SK-N-SH (cell line): ENCODE measurements around the gene HLA-A. TPM values are rescaled to one million over a fixed set of nuclear protein-coding genes. Genes with fewer than 3 reads are reported as not detected.

Source experiments
- CTCF ChIA-PET: fragments of 300-600, 350-600 bp; formaldehyde crosslinking; extraction: SDS; loops from one replicate; lab custom pipeline; 2021; lab: Yijun Ruan, JAX
- POLR2A ChIA-PET: fragments of 350-600 bp; sonication (Branson Sonifier 250); formaldehyde crosslinking; extraction: SDS; loops from one replicate; lab custom pipeline; 2020; ENCODE audit warnings: antibody characterized with exemption, inconsistent platforms; lab: Yijun Ruan, JAX
- DNase-seq: peaks from one replicate; pipeline ENCODE4 v3.0.0; 2012
- H2AFZ ChIP-seq: fragments of 200-600 bp; sonication (generic); 2 replicates; pipeline ENCODE4 v1.8.1; 2016; ENCODE audit warnings: antibody characterized with exemption, mild to moderate bottlenecking, low read depth
- H3F3A ChIP-seq: fragments of 200-600 bp; sonication (generic); replicated peaks from 2 replicates; pipeline ENCODE3; 2016; ENCODE audit warnings: antibody characterized with exemption, mild to moderate bottlenecking; ENCODE audit not compliant: insufficient read depth
- H3K27ac ChIP-seq, 2 experiments: fragments of 200-500 bp in 1 of 2; fragments of 200-600 bp in 1 of 2; sonication (Bioruptor generic) in 1 of 2; sonication (generic), shearing (Covaris generic) in 1 of 2; 2 replicates each; pipeline versions ENCODE4 v1.5.1 to v1.6.1; 2014 to 2016; ENCODE audit warnings: low read depth in 2 of 2, inconsistent platforms in 1 of 2, low read length in 1 of 2, mild to moderate bottlenecking in 1 of 2, mixed read lengths in 1 of 2
- H3K27me3 ChIP-seq: fragments of 200-600 bp; sonication (generic), shearing (Covaris generic); 2 replicates; pipeline ENCODE4 v1.6.1; 2016; ENCODE audit warnings: mixed run types; ENCODE audit not compliant: insufficient read depth
- H3K36me3 ChIP-seq, 2 experiments: fragments of 200-500 bp in 1 of 2; fragments of 200-600 bp in 1 of 2; sonication (Bioruptor generic) in 1 of 2; sonication (generic) in 1 of 2; replicated peaks in 1 of 2; 2 replicates each; pipeline versions ENCODE3 to v1.5.1; 2014 to 2016; ENCODE audit warnings: low read length in 1 of 2, mild to moderate bottlenecking in 1 of 2; ENCODE audit not compliant: insufficient read depth in 2 of 2, control insufficient read depth in 1 of 2
- H3K4me1 ChIP-seq, 2 experiments: fragments of 200-500 bp in 1 of 2; fragments of 200-600 bp in 1 of 2; sonication (Bioruptor generic) in 1 of 2; sonication (generic), shearing (Covaris generic) in 1 of 2; 2 replicates each; pipeline versions ENCODE4 v1.5.1 to v1.6.1; 2014 to 2016; ENCODE audit warnings: low read depth in 1 of 2, low read length in 1 of 2, mixed run types in 1 of 2; ENCODE audit not compliant: insufficient read depth in 2 of 2, control insufficient read depth in 1 of 2
- H3K4me2 ChIP-seq: fragments of 200-600 bp; sonication (generic), shearing (Covaris generic); 2 replicates; pipeline ENCODE4 v1.6.1; 2017; ENCODE audit warnings: mixed run types
- H3K4me3 ChIP-seq, 2 experiments: fragments of 200-500 bp in 1 of 2; fragments of 200-600 bp in 1 of 2; sonication (Bioruptor generic) in 1 of 2; sonication (generic), shearing (Covaris generic) in 1 of 2; 2 replicates each; pipeline versions ENCODE4 v1.5.1 to v1.8.1; 2014 to 2016; ENCODE audit warnings: low read depth in 2 of 2, inconsistent platforms in 1 of 2, low read length in 1 of 2, mild to moderate bottlenecking in 1 of 2, mixed read lengths in 1 of 2, moderate library complexity in 1 of 2
- H3K79me2 ChIP-seq: fragments of 200-600 bp; sonication (generic); 2 replicates; pipeline ENCODE4 v1.8.1; 2017; ENCODE audit warnings: mild to moderate bottlenecking; ENCODE audit not compliant: insufficient read depth
- H3K9ac ChIP-seq: fragments of 200-600 bp; sonication (generic); 2 replicates; pipeline ENCODE4 v1.6.1; 2017; ENCODE audit warnings: mixed run types
- H3K9me2 ChIP-seq: fragments of 200-600 bp; sonication (generic); 2 replicates; pipeline ENCODE4 v1.6.1; 2017; ENCODE audit warnings: mixed run types
- H3K9me3 ChIP-seq: fragments of 200-600 bp; sonication (generic); 2 replicates; pipeline ENCODE4 v1.6.1; 2017; ENCODE audit warnings: mixed run types, mild to moderate bottlenecking, moderate library complexity
- H4K20me1 ChIP-seq: fragments of 200-600 bp; sonication (generic); 2 replicates; pipeline ENCODE4 v1.6.1; 2017; ENCODE audit warnings: mild to moderate bottlenecking, mixed run types; ENCODE audit not compliant: insufficient read depth
- EP300 ChIP-seq, 2 experiments: IDR thresholded peaks; 2 replicates each; pipeline versions ENCODE4 v1.4.0 to v1.6.1; 2012; ENCODE audit warnings: borderline replicate concordance in 1 of 2, low read depth in 1 of 2, low read length in 1 of 2
- EZH2phosphoT487 ChIP-seq: fragments of 200-600 bp; sonication (generic); IDR thresholded peaks from 2 replicates; pipeline ENCODE4 v1.6.1; 2017; ENCODE audit warnings: low read depth, mixed run types, mild to moderate bottlenecking, antibody characterized with exemption, moderate library complexity, borderline replicate concordance
- FOSL2 ChIP-seq: IDR thresholded peaks from 2 replicates; pipeline ENCODE4 v1.4.0; 2012; ENCODE audit warnings: low read depth, mild to moderate bottlenecking, moderate library complexity, borderline replicate concordance
- GABPA ChIP-seq: IDR thresholded peaks from 2 replicates; pipeline ENCODE4 v1.4.0; 2012; ENCODE audit warnings: low read depth, mild to moderate bottlenecking
- GATA2 ChIP-seq: sonication (generic); formaldehyde crosslinking; IDR thresholded peaks from 2 replicates; pipeline ENCODE4 v1.5.0; 2020; ENCODE audit warnings: mild to moderate bottlenecking, missing genetic modification reagents
- IRF3 ChIP-seq: fragments of 150-350 bp; IDR thresholded peaks from 2 replicates; pipeline ENCODE4 v1.6.1; 2016; ENCODE audit warnings: mild to moderate bottlenecking, low read depth, low read length
- MXI1 ChIP-seq: IDR thresholded peaks from 2 replicates; pipeline ENCODE4 v1.6.1; 2012; ENCODE audit warnings: mild to moderate bottlenecking, low read depth, low read length, improper control_type of control experiment
- NFIC ChIP-seq: IDR thresholded peaks from 2 replicates; pipeline ENCODE4 v1.4.0; 2012; ENCODE audit warnings: borderline replicate concordance
- RAD21 ChIP-seq: IDR thresholded peaks from 2 replicates; pipeline ENCODE4 v1.6.1; 2012; ENCODE audit warnings: mild to moderate bottlenecking, low read length
- RCOR1 ChIP-seq: fragments of 150-350 bp; IDR thresholded peaks from 2 replicates; pipeline ENCODE4 v1.6.1; 2017; ENCODE audit warnings: antibody characterized with exemption, low read length
- SIN3A ChIP-seq: IDR thresholded peaks from 2 replicates; pipeline ENCODE4 v1.6.1; 2012; ENCODE audit warnings: low read depth, mild to moderate bottlenecking, low read length, moderate library complexity, borderline replicate concordance
- TCF12 ChIP-seq: IDR thresholded peaks from 2 replicates; pipeline ENCODE4 v1.4.0; 2012
- USF2 ChIP-seq: fragments of 150-350 bp; IDR thresholded peaks from 2 replicates; pipeline ENCODE4 v1.6.1; 2017; ENCODE audit warnings: antibody characterized with exemption, low read length, low read depth, borderline replicate concordance
- YY1 ChIP-seq: IDR thresholded peaks from 2 replicates; pipeline ENCODE4 v1.4.0; 2012; ENCODE audit warnings: low read depth, mild to moderate bottlenecking
- WGBS: methylation state at CpG from one replicate; pipeline ENCODE4 v1.1.6; 2017; ENCODE audit warnings: low lambda C conversion rate; 5-methylcytosine and 5-hydroxymethylcytosine counted together
- polyA plus RNA-seq, 3 experiments: library from polyadenylated mRNA; depleted of rRNA; stranded (reverse); fragments of >200 nt; gene quantifications; 2 replicates each; pipeline ENCODE4 v1.2.3, GENCODE V29; 2012
- TF ChIP-seq, protein P1 (sequence below): IDR thresholded peaks from 2 replicates; pipeline ENCODE4 v1.4.0; 2012; ENCODE audit warnings: low read depth, borderline replicate concordance
- TF ChIP-seq, protein P2 (sequence below): IDR thresholded peaks from 2 replicates; pipeline ENCODE4 v1.4.0; 2012; ENCODE audit warnings: low read depth, borderline replicate concordance

HLA-A gene
- polyA plus RNA-seq, 1 of the 3 experiments (the other 2 are of a cell fraction) = 312 TPM

DNA sequence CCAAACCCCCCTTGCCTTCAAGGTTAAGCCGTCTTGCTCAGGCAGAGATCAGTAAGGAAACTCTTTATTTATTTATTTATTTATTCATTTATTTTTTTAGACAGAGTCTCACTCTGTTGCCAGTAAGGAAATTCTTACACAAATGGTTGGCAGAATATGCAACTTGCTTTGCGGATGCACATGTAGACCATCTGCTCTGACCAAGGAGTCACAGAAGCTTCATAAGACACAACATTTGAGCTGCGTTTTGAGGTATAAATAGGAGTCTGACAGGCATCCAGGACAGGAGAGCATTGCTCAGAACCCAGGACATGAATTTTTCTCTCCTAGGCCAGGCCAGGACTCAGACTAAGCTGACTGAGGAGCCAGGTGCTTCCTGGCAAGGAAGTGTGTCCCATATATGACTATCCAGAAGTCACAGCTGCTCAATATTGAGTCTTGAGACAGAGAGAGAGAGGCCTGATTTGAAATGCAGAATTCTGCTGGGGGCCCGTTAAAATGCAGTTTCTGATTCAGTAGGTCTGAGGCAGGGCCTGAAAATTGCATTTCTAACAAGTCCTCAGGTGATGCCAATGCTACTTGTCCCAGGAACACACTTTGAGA is 43.9 kb downstream of the HLA-A start:
- TF ChIP-seq FOSL2 = no peak
- TF ChIP-seq NFIC = no peak
- TF ChIP-seq, protein P1, sequence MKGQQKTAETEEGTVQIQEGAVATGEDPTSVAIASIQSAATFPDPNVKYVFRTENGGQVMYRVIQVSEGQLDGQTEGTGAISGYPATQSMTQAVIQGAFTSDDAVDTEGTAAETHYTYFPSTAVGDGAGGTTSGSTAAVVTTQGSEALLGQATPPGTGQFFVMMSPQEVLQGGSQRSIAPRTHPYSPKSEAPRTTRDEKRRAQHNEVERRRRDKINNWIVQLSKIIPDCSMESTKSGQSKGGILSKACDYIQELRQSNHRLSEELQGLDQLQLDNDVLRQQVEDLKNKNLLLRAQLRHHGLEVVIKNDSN = no peak
- no peak for TF ChIP-seq RCOR1
- no peak for TF ChIP-seq EP300 (IDR thresholded peaks at IDR 0.05; ENCODE audit: borderline replicate concordance in 1 of 2, low read depth in 1 of 2, low read length in 1 of 2)
- no peak for TF ChIP-seq GABPA
- TF ChIP-seq, protein P2, sequence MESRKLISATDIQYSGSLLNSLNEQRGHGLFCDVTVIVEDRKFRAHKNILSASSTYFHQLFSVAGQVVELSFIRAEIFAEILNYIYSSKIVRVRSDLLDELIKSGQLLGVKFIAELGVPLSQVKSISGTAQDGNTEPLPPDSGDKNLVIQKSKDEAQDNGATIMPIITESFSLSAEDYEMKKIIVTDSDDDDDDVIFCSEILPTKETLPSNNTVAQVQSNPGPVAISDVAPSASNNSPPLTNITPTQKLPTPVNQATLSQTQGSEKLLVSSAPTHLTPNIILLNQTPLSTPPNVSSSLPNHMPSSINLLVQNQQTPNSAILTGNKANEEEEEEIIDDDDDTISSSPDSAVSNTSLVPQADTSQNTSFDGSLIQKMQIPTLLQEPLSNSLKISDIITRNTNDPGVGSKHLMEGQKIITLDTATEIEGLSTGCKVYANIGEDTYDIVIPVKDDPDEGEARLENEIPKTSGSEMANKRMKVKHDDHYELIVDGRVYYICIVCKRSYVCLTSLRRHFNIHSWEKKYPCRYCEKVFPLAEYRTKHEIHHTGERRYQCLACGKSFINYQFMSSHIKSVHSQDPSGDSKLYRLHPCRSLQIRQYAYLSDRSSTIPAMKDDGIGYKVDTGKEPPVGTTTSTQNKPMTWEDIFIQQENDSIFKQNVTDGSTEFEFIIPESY = no peak
- TF ChIP-seq SIN3A = no peak
- TF ChIP-seq EZH2phosphoT487 = no peak
- TF ChIP-seq MXI1 = no peak
- TF ChIP-seq GATA2 (CRISPR knock-in tag) = no peak
- no peak for TF ChIP-seq IRF3
- TF ChIP-seq RAD21 = no peak
- no peak for TF ChIP-seq USF2
- TF ChIP-seq TCF12 = no peak
- TF ChIP-seq YY1 = no peak
- TF ChIP-seq, all 33 proteins: peak for 0
- CTCF ChIA-PET = interaction anchor here (1.1 to 1.7 kb wide), 2 partner anchors 28 to 138 kb away, joined by 3 to 7 read pairs; no protein-coding TSS in a partner anchor
- Histone ChIP-seq H3K27ac (no peak overlapping the region), H3K4me1 (no peaks in the 10 kb centered on the region), H3K4me2 (no peak overlapping the region), H3K79me2 (no peaks in the 10 kb centered on the region), H2AFZ (no peak overlapping the region), H3K9ac (no peak overlapping the region), H3K27me3 (no peaks in the 10 kb centered on the region), H3F3A (no peaks in the 10 kb centered on the region), H4K20me1 (no peaks in the 10 kb centered on the region), H3K36me3 (no peaks in the 10 kb centered on the region), H3K9me3 (no peaks in the 10 kb centered on the region), H3K4me3 (no peak overlapping the region), H3K9me2 (no peaks in the 10 kb centered on the region)
- DNase-seq = no peak
- POLR2A ChIA-PET = no interaction called here
- 64% methylated on average over 4 of the region's 4 CpGs for WGBS
